K562 (cell line): Measurements from ENCODE around the gene P2RY13. TPM values are rescaled to one million over a fixed set of nuclear protein-coding genes. Genes with fewer than 3 reads are reported as not detected.

Source experiments
- ATAC-seq: fragments of 200-7000 bp; cut with Tn5 transposase; 3 replicates; pipeline ENCODE4 v1.9.1; 2020; ENCODE audit warnings: moderate library complexity
- BruUV-seq: library from RNA; stranded (reverse); fragments of 400-500 nt; replicated peaks from 2 replicates; lab custom pipeline; 2021; lab: Mats Ljungman, UMichigan
- CTCF ChIA-PET: fragments of 300-600 bp; formaldehyde crosslinking; extraction: SDS; loops from one replicate; lab custom pipeline; 2021; ENCODE audit warnings: low intra/inter-chr PET ratio; lab: Yijun Ruan, JAX
- POLR2A ChIA-PET: fragments of 300-600, 350-650 bp; sonication (Branson Sonifier 250); formaldehyde crosslinking; extraction: SDS; loops from one replicate; lab custom pipeline; 2021; ENCODE audit warnings: antibody characterized with exemption, inconsistent platforms; lab: Yijun Ruan, JAX
- DNase-seq, 4 experiments: peaks; one replicate each; pipeline versions ENCODE4 v3.0.0 to v3.0.0-alpha.2; 2011 to 2018; ENCODE audit warnings: low spot score in 3 of 4, mixed read lengths in 3 of 4; ENCODE audit errors: extremely low read depth in 1 of 4
- FAIRE-seq: peaks from 2 replicates; lab custom pipeline; 2011; peaks lifted over from hg19 to GRCh38; lab: Jason Lieb, UNC
- H2AFZ ChIP-seq: 2 replicates; pipeline ENCODE4 v1.6.0; 2011; ENCODE audit warnings: low read depth, low read length, control low read depth, inconsistent platforms
- H3K27ac ChIP-seq: fragments of 200-600 bp; 3 replicates; pipeline ENCODE4 v1.8.0; 2011; ENCODE audit warnings: low read depth, mild to moderate bottlenecking, control low read depth, inconsistent platforms, low read length, moderate library complexity, mixed read lengths; ENCODE audit errors: extremely low read depth
- H3K27me3 ChIP-seq, 2 experiments: fragments of 300-600 bp in 1 of 2; 2 replicates in 1 of 2; 3 replicates in 1 of 2; pipeline versions ENCODE4 v1.6.0 to v1.8.0; 2011; ENCODE audit warnings: inconsistent platforms in 2 of 2, low read length in 2 of 2, mild to moderate bottlenecking in 1 of 2, mixed read lengths in 1 of 2, moderate library complexity in 1 of 2; ENCODE audit not compliant: control insufficient read depth in 2 of 2, insufficient read depth in 2 of 2
- H3K36me3 ChIP-seq: fragments of 300-600 bp; 3 replicates; pipeline ENCODE4 v1.8.0; 2011; ENCODE audit warnings: mild to moderate bottlenecking, low read length, inconsistent platforms; ENCODE audit not compliant: control insufficient read depth, insufficient read depth
- H3K4me1 ChIP-seq, 2 experiments: fragments of 200-600 bp in 1 of 2; replicated peaks in 1 of 2; 2 replicates in 1 of 2; 3 replicates in 1 of 2; pipeline versions ENCODE4 v1.5.1 to v1.8.0; 2011; ENCODE audit warnings: inconsistent platforms in 2 of 2, low read length in 2 of 2, mild to moderate bottlenecking in 1 of 2, mixed read lengths in 1 of 2, moderate library complexity in 1 of 2; ENCODE audit not compliant: control insufficient read depth in 2 of 2, insufficient read depth in 2 of 2
- H3K4me2 ChIP-seq: 2 replicates; pipeline ENCODE4 v1.6.1; 2011; ENCODE audit warnings: low read length, control low read depth, inconsistent platforms, mixed read lengths; ENCODE audit not compliant: insufficient read depth
- H3K4me3 ChIP-seq: fragments of 200-600 bp; sonication (generic), shearing (Covaris generic); 2 replicates; pipeline ENCODE4 v1.5.1; 2016; ENCODE audit warnings: control low read depth, inconsistent platforms
- H3K79me2 ChIP-seq: fragments of 200-600 bp; 3 replicates; pipeline ENCODE4 v1.8.0; 2011; ENCODE audit warnings: low read length, inconsistent platforms; ENCODE audit not compliant: control insufficient read depth, insufficient read depth
- H3K9ac ChIP-seq, 2 experiments: 2 replicates each; pipeline versions ENCODE4 v1.6.0 to v1.6.1; 2011; ENCODE audit warnings: low read depth in 2 of 2, low read length in 2 of 2, control low read depth in 1 of 2, inconsistent platforms in 1 of 2, mild to moderate bottlenecking in 1 of 2, mixed read lengths in 1 of 2; ENCODE audit not compliant: insufficient read depth in 1 of 2
- H3K9me1 ChIP-seq: one replicate; pipeline ENCODE4 v1.6.0; 2011; ENCODE audit warnings: inconsistent platforms, mild to moderate bottlenecking, low read length, moderate library complexity; ENCODE audit not compliant: control insufficient read depth, insufficient read depth
- H3K9me3 ChIP-seq: replicated peaks from 2 replicates; pipeline ENCODE4 v1.5.1; 2011; ENCODE audit warnings: low read depth, low read length, inconsistent platforms; ENCODE audit not compliant: control insufficient read depth, insufficient read depth
- H4K20me1 ChIP-seq: replicated peaks from 2 replicates; pipeline ENCODE4 v1.6.1; 2011; ENCODE audit warnings: low read length, inconsistent platforms, mixed read lengths; ENCODE audit not compliant: control insufficient read depth, insufficient read depth
- CBX5 ChIP-seq: IDR thresholded peaks from 2 replicates; pipeline ENCODE4 v1.6.1; 2014; ENCODE audit warnings: low read depth, borderline replicate concordance
- HLTF ChIP-seq: fragments of 450-650 bp; IDR thresholded peaks from 2 replicates; pipeline ENCODE4 v1.6.1; 2016
- IFI16 ChIP-seq: fragments of 250-450 bp; sonication (Bioruptor Pico); IDR thresholded peaks from 2 replicates; pipeline ENCODE4 v2.1.2; 2022; ENCODE audit warnings: mild to moderate bottlenecking, inconsistent platforms
- JUN ChIP-seq, 2 experiments: sonication (generic) in 1 of 2; formaldehyde crosslinking in 1 of 2; IDR thresholded peaks; 2 replicates each; pipeline versions ENCODE4 v1.6.1 to v1.8.0; 2012 to 2022; ENCODE audit warnings: borderline replicate concordance in 2 of 2, mild to moderate bottlenecking in 2 of 2, improper control_type of control experiment in 1 of 2, low read depth in 1 of 2, low read length in 1 of 2, missing genetic modification reagents in 1 of 2
- KAT8 ChIP-seq: fragments of 450-650 bp; IDR thresholded peaks from 2 replicates; pipeline ENCODE4 v1.6.1; 2016; ENCODE audit warnings: low read depth, mild to moderate bottlenecking
- NFYB ChIP-seq: IDR thresholded peaks from 2 replicates; pipeline ENCODE4 v1.6.1; 2011; ENCODE audit warnings: mild to moderate bottlenecking, moderate library complexity; ENCODE audit not compliant: insufficient read length; ENCODE audit errors: extremely low read depth
- PHB ChIP-seq: fragments of 250-450 bp; sonication (Bioruptor Pico); IDR thresholded peaks from 2 replicates; pipeline ENCODE4 v1.5.0; 2021
- ZBTB1 ChIP-seq: sonication (generic); formaldehyde crosslinking; IDR thresholded peaks from 2 replicates; pipeline ENCODE4 v1.8.1; 2023; ENCODE audit warnings: missing genetic modification reagents, low read depth, mild to moderate bottlenecking, borderline replicate concordance
- WGBS: fragments of 100-300 bp; shearing (Covaris generic); methylation state at CpG from one replicate; pipeline ENCODE4 v1.1.6; 2016; ENCODE audit warnings: low coverage, mixed read lengths; ENCODE audit not compliant: insufficient coverage; ENCODE audit errors: missing lambda C conversion rate; 5-methylcytosine and 5-hydroxymethylcytosine counted together
- in situ Hi-C: fragments of 300-500 bp; cut with MboI; formaldehyde crosslinking; loops from 4 replicates; pipeline ENCODE4 v1.15.0; 2018; ENCODE audit warnings: inconsistent platforms, mixed read lengths
- intact Hi-C: fragments of 100-400 bp; cut with micrococcal nuclease; formaldehyde crosslinking; loops from 2 replicates; pipeline ENCODE4 v1.14.2; 2022
- polyA plus RNA-seq, 8 experiments: library from polyadenylated mRNA; depleted of rRNA in 4 of 8; stranded (reverse) in 5 of 8; unstranded in 3 of 8; fragments of >200 nt; fragmentation: Nextera tagmentation in 2 of 8; fragmentation: Illumina TruSeq in 1 of 8; extraction: Ambion mirVana in 2 of 8; extraction: Trizol in 1 of 8; gene quantifications; 2 replicates each; pipeline versions ENCODE4 v1.2.1 to v1.2.3, GENCODE V29; 2011 to 2014; ENCODE audit warnings: inconsistent platforms in 1 of 8, missing spikeins in 1 of 8
- total RNA-seq, 7 experiments: library from RNA; depleted of rRNA in 6 of 7; stranded (reverse); fragments of >200 nt in 6 of 7; fragmentation: Illumina TruSeq in 2 of 7; extraction: Trizol in 2 of 7; gene quantifications; 2 replicates each; pipeline versions ENCODE4 v1.2.1 to v1.2.3, GENCODE V29; 2011 to 2021; ENCODE audit warnings: low replicate concordance in 1 of 7
- TF ChIP-seq, protein P1 (sequence below): sonication (generic); formaldehyde crosslinking; IDR thresholded peaks from 2 replicates; pipeline ENCODE4 v1.8.1; 2023; ENCODE audit warnings: mild to moderate bottlenecking, missing genetic modification reagents
- TF ChIP-seq, protein P2 (sequence below): fragments of 150-350 bp; IDR thresholded peaks from 2 replicates; pipeline ENCODE4 v1.6.1; 2014; ENCODE audit warnings: low read depth, mild to moderate bottlenecking, low read length, borderline replicate concordance
- TF ChIP-seq, protein P3 (sequence below): fragments of 250-450 bp; sonication (Bioruptor Pico); IDR thresholded peaks from 2 replicates; pipeline ENCODE4 v1.5.0; 2020; ENCODE audit warnings: mild to moderate bottlenecking
- TF ChIP-seq, protein P4 (sequence below): fragments of 250-450 bp; sonication (Bioruptor Pico); IDR thresholded peaks from 2 replicates; pipeline ENCODE4 v1.4.0; 2020; ENCODE audit warnings: mild to moderate bottlenecking

Gene P2RY13
- total and polyA plus RNA-seq, 9 of the 15 experiments (the other 6 are each of a cell fraction or from before 2014, with no cell fraction given): not detected

DNA sequence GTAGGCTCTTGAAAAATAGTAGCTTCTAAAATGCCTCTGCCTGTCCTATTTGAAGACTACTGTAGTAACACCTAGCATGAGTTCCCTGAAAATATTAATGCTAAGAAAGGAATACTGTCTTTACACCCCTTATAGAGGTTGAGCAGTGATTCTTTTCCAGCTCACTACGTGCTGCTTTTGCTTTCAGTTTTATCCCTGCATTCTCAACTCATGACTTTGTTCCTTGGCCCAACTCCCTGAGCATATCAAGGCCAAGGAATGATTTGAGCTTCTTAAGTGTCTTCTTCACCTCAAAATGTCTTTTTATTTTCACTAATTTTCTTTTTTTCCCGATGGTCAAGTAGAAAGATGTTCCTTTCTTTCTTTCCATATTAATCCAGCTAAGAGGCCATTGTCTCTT is 16.5 kb upstream of the P2RY13 start (continued):
- TF ChIP-seq, protein P1, sequence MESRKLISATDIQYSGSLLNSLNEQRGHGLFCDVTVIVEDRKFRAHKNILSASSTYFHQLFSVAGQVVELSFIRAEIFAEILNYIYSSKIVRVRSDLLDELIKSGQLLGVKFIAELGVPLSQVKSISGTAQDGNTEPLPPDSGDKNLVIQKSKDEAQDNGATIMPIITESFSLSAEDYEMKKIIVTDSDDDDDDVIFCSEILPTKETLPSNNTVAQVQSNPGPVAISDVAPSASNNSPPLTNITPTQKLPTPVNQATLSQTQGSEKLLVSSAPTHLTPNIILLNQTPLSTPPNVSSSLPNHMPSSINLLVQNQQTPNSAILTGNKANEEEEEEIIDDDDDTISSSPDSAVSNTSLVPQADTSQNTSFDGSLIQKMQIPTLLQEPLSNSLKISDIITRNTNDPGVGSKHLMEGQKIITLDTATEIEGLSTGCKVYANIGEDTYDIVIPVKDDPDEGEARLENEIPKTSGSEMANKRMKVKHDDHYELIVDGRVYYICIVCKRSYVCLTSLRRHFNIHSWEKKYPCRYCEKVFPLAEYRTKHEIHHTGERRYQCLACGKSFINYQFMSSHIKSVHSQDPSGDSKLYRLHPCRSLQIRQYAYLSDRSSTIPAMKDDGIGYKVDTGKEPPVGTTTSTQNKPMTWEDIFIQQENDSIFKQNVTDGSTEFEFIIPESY (CRISPR knock-in tag): no peak
- TF ChIP-seq, protein P2, sequence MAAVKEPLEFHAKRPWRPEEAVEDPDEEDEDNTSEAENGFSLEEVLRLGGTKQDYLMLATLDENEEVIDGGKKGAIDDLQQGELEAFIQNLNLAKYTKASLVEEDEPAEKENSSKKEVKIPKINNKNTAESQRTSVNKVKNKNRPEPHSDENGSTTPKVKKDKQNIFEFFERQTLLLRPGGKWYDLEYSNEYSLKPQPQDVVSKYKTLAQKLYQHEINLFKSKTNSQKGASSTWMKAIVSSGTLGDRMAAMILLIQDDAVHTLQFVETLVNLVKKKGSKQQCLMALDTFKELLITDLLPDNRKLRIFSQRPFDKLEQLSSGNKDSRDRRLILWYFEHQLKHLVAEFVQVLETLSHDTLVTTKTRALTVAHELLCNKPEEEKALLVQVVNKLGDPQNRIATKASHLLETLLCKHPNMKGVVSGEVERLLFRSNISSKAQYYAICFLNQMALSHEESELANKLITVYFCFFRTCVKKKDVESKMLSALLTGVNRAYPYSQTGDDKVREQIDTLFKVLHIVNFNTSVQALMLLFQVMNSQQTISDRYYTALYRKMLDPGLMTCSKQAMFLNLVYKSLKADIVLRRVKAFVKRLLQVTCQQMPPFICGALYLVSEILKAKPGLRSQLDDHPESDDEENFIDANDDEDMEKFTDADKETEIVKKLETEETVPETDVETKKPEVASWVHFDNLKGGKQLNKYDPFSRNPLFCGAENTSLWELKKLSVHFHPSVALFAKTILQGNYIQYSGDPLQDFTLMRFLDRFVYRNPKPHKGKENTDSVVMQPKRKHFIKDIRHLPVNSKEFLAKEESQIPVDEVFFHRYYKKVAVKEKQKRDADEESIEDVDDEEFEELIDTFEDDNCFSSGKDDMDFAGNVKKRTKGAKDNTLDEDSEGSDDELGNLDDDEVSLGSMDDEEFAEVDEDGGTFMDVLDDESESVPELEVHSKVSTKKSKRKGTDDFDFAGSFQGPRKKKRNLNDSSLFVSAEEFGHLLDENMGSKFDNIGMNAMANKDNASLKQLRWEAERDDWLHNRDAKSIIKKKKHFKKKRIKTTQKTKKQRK: no peak
- no peak for TF ChIP-seq IFI16 (CRISPR knock-in tag)

DNA sequence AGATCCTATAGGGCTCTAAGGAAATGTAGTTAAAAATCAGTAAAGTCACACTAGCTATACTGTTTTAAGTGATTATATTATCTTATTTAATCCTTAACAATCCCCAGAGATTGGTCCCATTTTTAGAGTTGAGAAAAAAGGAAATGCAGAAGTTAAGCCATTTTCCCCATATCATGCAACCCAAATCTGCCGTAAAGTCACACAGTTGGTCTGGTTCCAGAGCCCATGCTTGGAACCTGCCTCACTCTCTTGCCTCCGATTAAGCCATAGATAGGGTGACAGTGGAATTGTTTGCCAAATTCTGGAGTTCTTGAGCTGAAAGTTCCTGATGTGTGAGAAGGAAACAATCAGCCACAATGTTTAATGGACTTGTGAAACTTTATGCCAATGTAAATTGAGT is 2.3 kb upstream of the P2RY13 start:
- Histone ChIP-seq H3K4me2 (no peak overlapping the region), H3K27ac (no peak overlapping the region), H3K27me3 (no peaks in the 10 kb centered on the region; a peak in 1 of 5 replicates), H3K9me1 (no peaks in the 10 kb centered on the region), H3K4me3 (no peak overlapping the region), H4K20me1 (no peaks in the 10 kb centered on the region), H3K4me1 (no peaks in the 10 kb centered on the region), H3K9me3 (no peaks in the 10 kb centered on the region), H2AFZ (no peak overlapping the region), H3K36me3 (no peaks in the 10 kb centered on the region), H3K9ac (no peak overlapping the region), H3K79me2 (no peaks in the 10 kb centered on the region)
- CTCF ChIA-PET: interaction anchor here (0.6 kb wide), 1 partner anchor 57 kb away, joined by 4 read pairs; no protein-coding TSS in a partner anchor
- no peak for DNase-seq
- POLR2A ChIA-PET: interaction anchor here (0.6 to 1.0 kb wide), 2 partner anchors 11 to 672 kb away, joined by 3 read pairs; no protein-coding TSS in a partner anchor
- no peak for ATAC-seq
- no peak for FAIRE-seq
- WGBS: 15% methylated on average over 2 of the region's 2 CpGs
- intact Hi-C loops (no loop called here), in situ Hi-C loops (no loop called here)
- BruUV-seq: no TSS peak
- no peak for TF ChIP-seq JUN (IDR thresholded peaks at IDR 0.05; ENCODE audit: borderline replicate concordance, low read depth, low read length)
- no peak for TF ChIP-seq JUN (CRISPR knock-in tag; IDR thresholded peaks at IDR 0.05; ENCODE audit: borderline replicate concordance)
- no peak for TF ChIP-seq NFYB
- TF ChIP-seq, protein P3, sequence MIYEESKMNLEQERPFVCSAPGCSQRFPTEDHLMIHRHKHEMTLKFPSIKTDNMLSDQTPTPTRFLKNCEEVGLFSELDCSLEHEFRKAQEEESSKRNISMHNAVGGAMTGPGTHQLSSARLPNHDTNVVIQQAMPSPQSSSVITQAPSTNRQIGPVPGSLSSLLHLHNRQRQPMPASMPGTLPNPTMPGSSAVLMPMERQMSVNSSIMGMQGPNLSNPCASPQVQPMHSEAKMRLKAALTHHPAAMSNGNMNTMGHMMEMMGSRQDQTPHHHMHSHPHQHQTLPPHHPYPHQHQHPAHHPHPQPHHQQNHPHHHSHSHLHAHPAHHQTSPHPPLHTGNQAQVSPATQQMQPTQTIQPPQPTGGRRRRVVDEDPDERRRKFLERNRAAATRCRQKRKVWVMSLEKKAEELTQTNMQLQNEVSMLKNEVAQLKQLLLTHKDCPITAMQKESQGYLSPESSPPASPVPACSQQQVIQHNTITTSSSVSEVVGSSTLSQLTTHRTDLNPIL (CRISPR knock-in tag): no peak
- TF ChIP-seq, protein P4, sequence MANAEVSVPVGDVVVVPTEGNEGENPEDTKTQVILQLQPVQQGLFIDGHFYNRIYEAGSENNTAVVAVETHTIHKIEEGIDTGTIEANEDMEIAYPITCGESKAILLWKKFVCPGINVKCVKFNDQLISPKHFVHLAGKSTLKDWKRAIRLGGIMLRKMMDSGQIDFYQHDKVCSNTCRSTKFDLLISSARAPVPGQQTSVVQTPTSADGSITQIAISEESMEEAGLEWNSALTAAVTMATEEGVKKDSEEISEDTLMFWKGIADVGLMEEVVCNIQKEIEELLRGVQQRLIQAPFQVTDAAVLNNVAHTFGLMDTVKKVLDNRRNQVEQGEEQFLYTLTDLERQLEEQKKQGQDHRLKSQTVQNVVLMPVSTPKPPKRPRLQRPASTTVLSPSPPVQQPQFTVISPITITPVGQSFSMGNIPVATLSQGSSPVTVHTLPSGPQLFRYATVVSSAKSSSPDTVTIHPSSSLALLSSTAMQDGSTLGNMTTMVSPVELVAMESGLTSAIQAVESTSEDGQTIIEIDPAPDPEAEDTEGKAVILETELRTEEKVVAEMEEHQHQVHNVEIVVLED (CRISPR knock-in tag): no peak
- TF ChIP-seq HLTF: no peak
- no peak for TF ChIP-seq KAT8
- no peak for TF ChIP-seq ZBTB1
- TF ChIP-seq CBX5: no peak
- TF ChIP-seq PHB (CRISPR knock-in tag): no peak
